Measurements from ENCODE around the gene SELENOF. TPM values are rescaled to one million over a fixed set of nuclear protein-coding genes. Genes with fewer than 3 reads are reported as not detected.
A peak's percentile ranks its signal among the peaks of the same experiment; 100 is the strongest.

SELENOF gene
- total and polyA plus RNA-seq, 2 of the 13 experiments (the other 11 are each of a cell fraction or from before 2014, with no cell fraction given) = 133 to 163 TPM

GRCh38 chr1:86928819-86929218 lies 14.9 kb upstream of the SELENOF start:
- ChIA-PET CTCF (ENCODE audit: low intra/inter-chr PET ratio, low total read pairs) (no interaction called here), POLR2A (no interaction called here)
- no TSS peak for BruUV-seq (replicated peaks)
- ATAC-seq (no peak), FAIRE-seq (no peak), DNase-seq (ENCODE audit: low spot score) (no peak)
- Histone ChIP-seq H3K4me3 (replicated peaks in 1 of 3; ENCODE audit: insufficient read depth in 1 of 3, low read depth in 2 of 3, low read length in 3 of 3) (peak overlapping the region in 2 of 3 experiments; percentile 16 to 21; a peak in 2 of 6 replicates), H3K4me1 (ENCODE audit: insufficient read depth, low read length) (peaks cover 67% of the 10 kb centered on the region), H3K27ac (ENCODE audit: extremely low read length, insufficient read depth, low read length) (no peak overlapping the region), H3K9ac (ENCODE audit: insufficient read depth, low read depth, low read length) (no peak overlapping the region), H2AFZ (ENCODE audit: low read length) (no peak overlapping the region), H3K9me3 (ENCODE audit: low read length) (peaks cover 22% of the 10 kb centered on the region), H3K4me2 (ENCODE audit: low read depth, low read length) (peak overlapping the region; percentile 59), H3K27me3 (ENCODE audit: control insufficient read depth in 1 of 2, insufficient read depth in 2 of 2, low read length in 2 of 2) (no peaks in the 10 kb centered on the region), H3K36me3 (replicated peaks in 1 of 2; ENCODE audit: control insufficient read depth in 1 of 2, insufficient read depth in 2 of 2, low read length in 2 of 2) (peaks cover 0 to 1% of the 10 kb centered on the region in 2 experiments; a peak in 1 of 5 replicates), H4K20me1 (ENCODE audit: insufficient read depth, low read length) (no peaks in the 10 kb centered on the region), H3K79me2 (ENCODE audit: insufficient read depth, low read length) (peaks cover 100% of the 10 kb centered on the region)
- in situ Hi-C loops (cut with HindIII; ENCODE audit: extremely low pct_ligation_motif_present, low pct_unique_long_range_greater_than_20kb) (no loop called here), intact Hi-C loops (cut with micrococcal nuclease; ENCODE audit: unreplicated experiment) (no loop called here)
- TF ChIP-seq NR2F6 (IDR thresholded peaks at IDR 0.05) (peak; percentile 12; the same call in 1 of the 2 replicates), NR2F6 (CRISPR knock-in tag; IDR thresholded peaks at IDR 0.05) (no peak), MTF2 (CRISPR knock-in tag; IDR thresholded peaks at IDR 0.05; ENCODE audit: borderline replicate concordance) (no peak), HNF4A (CRISPR knock-in tag; IDR thresholded peaks at IDR 0.05) (0 out of 2 replicates have a peak, but pooled peaks have one; percentile 14)
- 6% methylated on average over 1 of the region's 1 CpG for WGBS (ENCODE audit: low lambda C conversion rate)

- ChIA-PET CTCF (ENCODE audit: low intra/inter-chr PET ratio, low total read pairs) (no interaction called here), POLR2A (interaction anchor here (1.7 kb wide), 1 partner anchor 13 kb away, joined by 9 read pairs; the partner anchor contains the start of genes HS2ST1 and SELENOF)
- Histone ChIP-seq H3K9me3 (ENCODE audit: low read length) (peaks cover 41% of the 10 kb centered on the region), H3K79me2 (ENCODE audit: insufficient read depth, low read length) (peaks cover 99% of the 10 kb centered on the region), H3K9ac (ENCODE audit: insufficient read depth, low read depth, low read length) (no peak overlapping the region), H4K20me1 (ENCODE audit: insufficient read depth, low read length) (no peaks in the 10 kb centered on the region), H3K4me2 (ENCODE audit: low read depth, low read length) (no peak overlapping the region), H3K36me3 (replicated peaks in 1 of 2; ENCODE audit: control insufficient read depth in 1 of 2, insufficient read depth in 2 of 2, low read length in 2 of 2) (peaks cover 0 to 1% of the 10 kb centered on the region in 2 experiments; a peak in 1 of 5 replicates), H3K4me3 (replicated peaks in 1 of 3; ENCODE audit: insufficient read depth in 1 of 3, low read depth in 2 of 3, low read length in 3 of 3) (no peak overlapping the region), H2AFZ (ENCODE audit: low read length) (no peak overlapping the region), H3K4me1 (ENCODE audit: insufficient read depth, low read length) (peaks cover 53% of the 10 kb centered on the region), H3K27ac (ENCODE audit: extremely low read length, insufficient read depth, low read length) (no peak overlapping the region), H3K27me3 (ENCODE audit: control insufficient read depth in 1 of 2, insufficient read depth in 2 of 2, low read length in 2 of 2) (no peaks in the 10 kb centered on the region)
- WGBS (ENCODE audit: low lambda C conversion rate) = 100% methylated on average over 1 of the region's 1 CpG
- no peak for DNase-seq (ENCODE audit: low spot score)
- intact Hi-C loops (cut with micrococcal nuclease; ENCODE audit: unreplicated experiment) (no loop called here), in situ Hi-C loops (cut with HindIII; ENCODE audit: extremely low pct_ligation_motif_present, low pct_unique_long_range_greater_than_20kb) (no loop called here)
- no peak for ATAC-seq
- no TSS peak for BruUV-seq (replicated peaks)
- FAIRE-seq = no peak
- TF ChIP-seq ZC3H13 (CRISPR knock-in tag; IDR thresholded peaks at IDR 0.05) = no peak
- no peak for TF ChIP-seq ZNF10 (CRISPR knock-in tag; IDR thresholded peaks at IDR 0.05; ENCODE audit: borderline replicate concordance, low read depth)
- TF ChIP-seq ZNF142 (CRISPR knock-in tag; IDR thresholded peaks at IDR 0.05) = no peak
- no peak for TF ChIP-seq RELA (CRISPR knock-in tag; IDR thresholded peaks at IDR 0.05)
- no peak for TF ChIP-seq CENPT (CRISPR knock-in tag; IDR thresholded peaks at IDR 0.05; ENCODE audit: low read depth)
- no peak for TF ChIP-seq YY1 (IDR thresholded peaks at IDR 0.05; ENCODE audit: insufficient read depth, insufficient replicate concordance, low read depth, low read length)
- TF ChIP-seq TRAFD1 (CRISPR knock-in tag; IDR thresholded peaks at IDR 0.05; ENCODE audit: borderline replicate concordance) = no peak
Measured at GRCh38 chr1:86926883-86927282, 13.0 kb upstream of the SELENOF start.
